ENCODE data around the gene SLC22A6.

SLC22A6 gene

GRCh38 chr11:62980133-62980760, 4.5 kb downstream of the SLC22A6 start:
- Histone ChIP-seq H3F3A (ENCODE audit: insufficient read depth) (no peaks in the 10 kb centered on the region), H3K27me3 (ENCODE audit: low read length) (no peaks in the 10 kb centered on the region), H3K36me3 (ENCODE audit: low read length) (no peaks in the 10 kb centered on the region), H3K79me2 (ENCODE audit: insufficient read depth, low read length) (no peaks in the 10 kb centered on the region), H3K4me3 (ENCODE audit: insufficient read depth, low read length, poor library complexity, severe bottlenecking) (no peak overlapping the region), H3K9me2 (replicated peaks; ENCODE audit: insufficient read depth, low read length) (no peaks in the 10 kb centered on the region), H3K9ac (ENCODE audit: low read length) (no peak overlapping the region), H3K4me2 (ENCODE audit: low read depth, low read length, poor library complexity, severe bottlenecking) (no peak overlapping the region), H3K9me3 (ENCODE audit: insufficient read depth, low read length) (no peaks in the 10 kb centered on the region), H4K20me1 (ENCODE audit: low read depth, low read length) (no peaks in the 10 kb centered on the region), H3K27ac (ENCODE audit: low read depth, low read length) (no peak overlapping the region), H2AFZ (ENCODE audit: low read depth, low read length, severe bottlenecking) (no peak overlapping the region)
- TF ChIP-seq EZH2phosphoT487 (conservative IDR thresholded peaks at IDR 0.05; ENCODE audit: low read length) (no peak), CTCF (IDR thresholded peaks at IDR 0.05; ENCODE audit: insufficient read depth, low read length, poor library complexity, severe bottlenecking) (no peak)

GRCh38 chr11:62976109-62976508, 8.7 kb downstream of the SLC22A6 start:
- Histone ChIP-seq H3K9me2 (replicated peaks; ENCODE audit: insufficient read depth, low read length) (no peaks in the 10 kb centered on the region), H3K27ac (ENCODE audit: low read depth, low read length) (no peak overlapping the region), H3F3A (ENCODE audit: insufficient read depth) (no peaks in the 10 kb centered on the region), H3K27me3 (ENCODE audit: low read length) (no peaks in the 10 kb centered on the region), H3K9me3 (ENCODE audit: insufficient read depth, low read length) (no peaks in the 10 kb centered on the region), H2AFZ (ENCODE audit: low read depth, low read length, severe bottlenecking) (no peak overlapping the region), H4K20me1 (ENCODE audit: low read depth, low read length) (no peaks in the 10 kb centered on the region), H3K4me2 (ENCODE audit: low read depth, low read length, poor library complexity, severe bottlenecking) (no peak overlapping the region), H3K36me3 (ENCODE audit: low read length) (no peaks in the 10 kb centered on the region), H3K9ac (ENCODE audit: low read length) (no peak overlapping the region), H3K4me3 (ENCODE audit: insufficient read depth, low read length, poor library complexity, severe bottlenecking) (no peak overlapping the region), H3K79me2 (ENCODE audit: insufficient read depth, low read length) (no peaks in the 10 kb centered on the region)
- TF ChIP-seq CTCF (IDR thresholded peaks at IDR 0.05; ENCODE audit: insufficient read depth, low read length, poor library complexity, severe bottlenecking) (no peak), EZH2phosphoT487 (conservative IDR thresholded peaks at IDR 0.05; ENCODE audit: low read length) (no peak)

- Histone ChIP-seq H3K79me2 (ENCODE audit: insufficient read depth, low read length) (no peaks in the 10 kb centered on the region), H3K27ac (ENCODE audit: low read depth, low read length) (no peak overlapping the region), H3K9me3 (ENCODE audit: insufficient read depth, low read length) (no peaks in the 10 kb centered on the region), H3K36me3 (ENCODE audit: low read length) (no peaks in the 10 kb centered on the region), H3K9me2 (replicated peaks; ENCODE audit: insufficient read depth, low read length) (no peaks in the 10 kb centered on the region), H3K4me2 (ENCODE audit: low read depth, low read length, poor library complexity, severe bottlenecking) (no peak overlapping the region), H4K20me1 (ENCODE audit: low read depth, low read length) (no peaks in the 10 kb centered on the region), H3K4me3 (ENCODE audit: insufficient read depth, low read length, poor library complexity, severe bottlenecking) (no peak overlapping the region), H3K9ac (ENCODE audit: low read length) (no peak overlapping the region), H2AFZ (ENCODE audit: low read depth, low read length, severe bottlenecking) (no peak overlapping the region), H3F3A (ENCODE audit: insufficient read depth) (no peaks in the 10 kb centered on the region), H3K27me3 (ENCODE audit: low read length) (no peaks in the 10 kb centered on the region)
- no peak for TF ChIP-seq EZH2phosphoT487 (conservative IDR thresholded peaks at IDR 0.05; ENCODE audit: low read length)
- TF ChIP-seq CTCF (IDR thresholded peaks at IDR 0.05; ENCODE audit: insufficient read depth, low read length, poor library complexity, severe bottlenecking) = peak; percentile 47
Observed at GRCh38 chr11:62974848-62975522, 9.8 kb downstream of the SLC22A6 start.
